UCSD-AML1 (cell line): ENCODE data around the gene SLC6A16.
A peak's percentile ranks its signal among the peaks of the same experiment; 100 is the strongest.
"Not testable (repeated sequence)": the region's sequence is repeated elsewhere in the genome, so short reads cannot be mapped to it uniquely, and the experiment has no call there.

Source experiments
- DNase-seq: peaks from one replicate; lab custom pipeline; 2025; ENCODE audit not compliant: unreplicated experiment; lab: John Stamatoyannopoulos, UW

Gene SLC6A16

DNA sequence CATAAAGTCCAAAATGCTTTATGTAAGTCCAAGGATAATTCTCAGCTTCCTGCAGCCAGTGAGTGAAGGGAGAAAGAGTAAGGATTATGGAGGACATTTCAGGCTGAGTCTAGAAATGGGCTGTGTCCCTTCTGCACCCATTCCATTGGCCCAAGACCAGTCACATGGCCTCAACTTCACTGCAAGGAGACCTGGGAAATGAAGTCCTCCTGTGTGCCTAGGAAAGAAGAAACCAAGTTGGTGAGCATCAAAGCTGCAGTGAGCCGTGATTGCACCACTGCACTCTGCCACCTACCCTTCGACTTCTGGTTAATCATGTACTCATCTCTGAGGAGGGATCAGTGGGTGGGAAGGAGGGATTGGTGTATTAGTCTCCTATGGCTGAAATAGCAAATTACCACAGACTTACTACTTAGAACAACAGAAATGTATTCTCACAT is 6.6 kb upstream of the SLC6A16 start:
- peak; percentile 35 for DNase-seq

- not testable (repeated sequence) for DNase-seq
Observed at GRCh38 chr19:49331187-49331586, 6.2 kb upstream of the SLC6A16 start.

DNA sequence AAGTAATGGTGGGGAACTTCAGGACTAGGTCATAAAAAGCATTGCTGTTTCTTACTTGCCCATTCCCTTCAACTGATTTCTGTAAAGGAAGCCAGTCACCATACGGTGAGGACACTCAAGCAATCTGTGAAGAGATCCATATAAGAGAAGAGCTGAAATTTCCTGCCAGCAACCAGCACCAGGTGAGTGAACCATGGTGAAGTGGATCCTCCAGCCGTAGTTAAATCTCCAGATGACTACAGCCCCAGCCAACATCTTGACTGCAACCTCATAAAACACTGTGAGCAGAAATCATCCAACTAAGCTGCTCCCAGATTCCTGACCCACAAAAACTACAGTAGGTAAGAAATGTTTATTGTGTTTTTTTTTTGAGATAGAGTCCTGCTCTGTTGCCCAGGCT is 3.8 kb upstream of the SLC6A16 start:
- DNase-seq: no peak

GRCh38 chr19:49327878-49328544 is 3.0 kb upstream of the SLC6A16 start:
- no peak for DNase-seq

- no peak for DNase-seq
Observed at GRCh38 chr19:49326165-49326704, 1.2 kb upstream of the SLC6A16 start.

DNA sequence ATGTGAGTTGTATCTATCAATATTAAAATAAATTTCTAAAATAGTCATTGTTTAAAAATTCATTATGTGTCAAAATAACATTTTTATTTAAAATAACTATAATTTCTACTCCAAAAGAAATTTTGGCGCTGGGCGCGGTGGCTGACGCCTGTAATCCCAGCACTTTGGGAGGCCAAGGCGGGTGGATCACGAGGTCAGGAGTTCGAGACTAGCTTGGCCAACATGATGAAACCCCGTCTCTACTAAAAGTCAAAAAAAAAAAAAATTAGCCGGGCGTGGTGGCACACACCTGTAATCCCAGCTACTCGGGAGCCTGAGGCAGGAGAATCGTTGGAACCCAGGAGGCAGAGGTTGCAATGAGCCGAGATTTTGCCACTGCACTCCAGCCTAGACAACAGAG is 765 bp upstream of the SLC6A16 start:
- DNase-seq: not testable (repeated sequence)

GRCh38 chr19:49318296-49318695 is 6.7 kb downstream of the SLC6A16 start:
- no peak for DNase-seq

DNA sequence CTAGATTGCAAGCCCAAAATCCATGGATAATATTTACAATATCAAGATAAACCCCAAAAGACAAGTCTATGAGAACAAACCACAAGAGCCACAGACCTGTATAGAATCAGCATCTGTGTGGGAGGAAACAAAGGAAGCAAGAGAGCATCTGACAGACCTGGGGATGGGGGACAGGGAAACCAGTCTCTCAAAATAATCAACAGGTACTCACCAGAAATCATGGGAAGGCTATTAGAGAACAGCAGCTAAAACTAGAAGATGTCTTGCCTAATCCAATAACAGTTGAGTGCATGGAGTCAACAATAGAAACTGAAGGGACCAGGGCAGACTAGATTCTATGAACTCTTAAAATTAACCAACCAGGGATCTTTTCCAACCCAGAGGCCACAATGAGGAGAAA is 8.7 kb downstream of the SLC6A16 start:
- no peak for DNase-seq

GRCh38 chr19:49315111-49315510 is 9.9 kb downstream of the SLC6A16 start:
- no peak for DNase-seq

GRCh38 chr19:49309087-49309486 is 15.9 kb downstream of the SLC6A16 start:
- no peak for DNase-seq

GRCh38 chr19:49306734-49307133 is 18.3 kb downstream of the SLC6A16 start:
- not testable (repeated sequence) for DNase-seq

GRCh38 chr19:49301866-49302252 is 23.1 kb downstream of the SLC6A16 start:
- no peak for DNase-seq

DNA sequence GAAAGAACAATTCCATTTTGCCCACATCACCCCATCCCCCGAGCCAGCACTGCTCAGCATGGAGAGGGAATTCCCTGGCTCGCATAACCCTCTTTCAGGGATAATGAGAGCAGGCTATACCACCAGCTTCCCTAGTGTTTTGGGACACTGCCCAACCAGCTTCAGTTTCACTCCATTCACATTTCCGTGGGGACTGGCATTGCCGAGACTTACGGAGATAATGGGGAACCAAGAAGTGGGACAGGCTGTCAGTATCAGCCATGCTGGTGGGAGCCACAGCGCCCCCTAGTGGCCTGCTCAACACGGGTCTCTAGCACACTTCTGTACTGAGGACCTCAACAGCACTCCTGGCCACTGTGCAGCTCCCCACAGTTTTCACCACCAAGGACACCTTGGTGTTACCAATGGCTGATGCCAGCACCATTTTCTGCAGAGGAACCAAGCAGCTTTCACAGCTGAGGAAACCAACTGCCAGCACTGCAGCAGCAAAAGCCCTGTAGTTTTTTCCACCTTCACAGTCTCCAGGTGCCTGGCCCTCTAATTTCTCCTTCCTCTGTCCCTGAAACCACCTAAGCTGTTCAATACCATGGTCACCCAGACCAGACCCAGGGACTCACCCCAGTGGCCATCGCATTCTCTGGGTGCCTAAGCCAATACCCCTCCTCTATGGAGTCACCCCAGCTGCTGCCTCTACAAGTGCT is 23.7 kb downstream of the SLC6A16 start:
- peak; percentile 82 for DNase-seq

GRCh38 chr19:49298653-49299052 is 26.3 kb downstream of the SLC6A16 start:
- DNase-seq: not testable (repeated sequence)

DNA sequence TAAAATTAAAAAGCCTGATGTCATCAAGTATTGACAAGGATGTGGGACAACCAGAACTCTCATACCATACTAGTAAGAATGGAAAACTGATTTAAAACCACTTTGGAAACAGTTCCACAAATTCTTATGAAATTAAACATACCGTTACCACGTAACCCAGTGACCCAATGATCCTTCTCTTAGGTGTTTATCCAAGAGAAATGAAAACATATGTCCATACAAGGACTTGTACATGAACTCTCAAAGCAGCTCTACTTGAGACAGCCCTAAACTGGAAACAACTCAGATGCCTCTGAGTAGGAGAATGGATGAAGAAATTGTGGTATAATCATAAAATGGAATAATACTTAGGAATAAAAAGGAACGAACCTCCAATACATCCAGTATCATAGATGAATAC is 27.6 kb downstream of the SLC6A16 start:
- no peak for DNase-seq

GRCh38 chr19:49295208-49295880 is 29.6 kb downstream of the SLC6A16 start:
- DNase-seq: no peak

- no peak for DNase-seq
Observed at GRCh38 chr19:49294401-49294800, 30.6 kb downstream of the SLC6A16 start.

DNA sequence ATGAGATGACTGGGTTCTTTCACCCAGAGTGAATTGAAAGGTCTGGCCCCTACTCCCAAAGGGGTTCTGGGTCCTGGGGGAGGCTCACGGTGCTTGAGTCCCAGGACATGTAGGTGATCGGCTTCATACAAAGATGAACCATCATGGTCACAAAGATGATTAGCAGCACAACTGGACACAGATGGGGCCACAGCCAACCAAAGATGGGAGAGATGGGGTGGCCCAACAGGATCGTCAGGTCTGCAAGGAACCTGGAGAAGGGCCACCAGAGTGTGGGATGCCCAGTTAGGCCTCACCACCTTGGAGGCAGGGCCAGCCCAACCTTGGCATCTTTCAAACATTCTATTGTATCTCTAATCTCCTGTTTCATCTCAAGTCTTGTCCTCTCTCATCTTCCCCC is 34.5 kb downstream of the SLC6A16 start:
- DNase-seq: no peak

GRCh38 chr19:49289286-49289685 is 35.7 kb downstream of the SLC6A16 start:
- DNase-seq: not testable (repeated sequence)

GRCh38 chr19:49288205-49288604 is 36.8 kb downstream of the SLC6A16 start:
- DNase-seq: not testable (repeated sequence)

GRCh38 chr19:49287141-49287770 is 37.7 kb downstream of the SLC6A16 start:
- no peak for DNase-seq
